GM12873 (cell line): ENCODE measurements around the gene PHYHIPL.

Experiments used
- CTCF ChIP-seq: IDR thresholded peaks from 2 replicates; pipeline ENCODE4 v1.5.1; 2012; ENCODE audit warnings: low read depth, mild to moderate bottlenecking, moderate library complexity, low read length, control low read depth; ENCODE audit not compliant: insufficient read depth; ENCODE audit errors: missing control alignments

PHYHIPL gene

GRCh38 chr10:59242991-59243390 lies 66.5 kb downstream of the PHYHIPL start:
- no peak for TF ChIP-seq CTCF

- TF ChIP-seq CTCF: no peak
These were observed 67.3 kb downstream of the PHYHIPL start for GRCh38 chr10:59243611-59244195.

GRCh38 chr10:59244871-59245270 lies 68.4 kb downstream of the PHYHIPL start:
- no peak for TF ChIP-seq CTCF

- TF ChIP-seq CTCF: no peak
These were observed 69.2 kb downstream of the PHYHIPL start for GRCh38 chr10:59245686-59246085.

- no peak for TF ChIP-seq CTCF
These were observed 76.0 kb downstream of the PHYHIPL start for GRCh38 chr10:59252491-59252890.

GRCh38 chr10:59255463-59255862 lies 79.0 kb downstream of the PHYHIPL start:
- TF ChIP-seq CTCF: no peak

GRCh38 chr10:59257224-59257623 lies 80.8 kb downstream of the PHYHIPL start:
- TF ChIP-seq CTCF: no peak

- no peak for TF ChIP-seq CTCF
These were observed 82.4 kb downstream of the PHYHIPL start for GRCh38 chr10:59258890-59259289.
